IPS-18c (cell line): ENCODE data around the gene ADGRA3.
A peak's percentile ranks its signal among the peaks of the same experiment; 100 is the strongest.

ENCODE experiments used
- H3K4me3 ChIP-seq: 2 replicates; pipeline ENCODE4 v1.7.0; 2013; ENCODE audit warnings: low read depth, mild to moderate bottlenecking, low read length, moderate library complexity; ENCODE audit not compliant: insufficient read depth
- H3K9me3 ChIP-seq: one replicate; pipeline ENCODE4 v1.6.1; 2013; ENCODE audit warnings: mild to moderate bottlenecking, low read length, moderate library complexity; ENCODE audit not compliant: control insufficient read depth, insufficient read depth

ADGRA3 gene

GRCh38 chr4:22515145-22515887 lies 550 bp downstream of the ADGRA3 start:
- peak overlapping the region; percentile 72 for H3K4me3 ChIP-seq
- no peaks in the 10 kb centered on the region for H3K9me3 ChIP-seq

GRCh38 chr4:22514481-22514880 lies 1.4 kb downstream of the ADGRA3 start:
- H3K4me3 ChIP-seq: peak overlapping the region; percentile 72
- no peaks in the 10 kb centered on the region for H3K9me3 ChIP-seq

GRCh38 chr4:22514001-22514400 lies 1.9 kb downstream of the ADGRA3 start:
- H3K4me3 ChIP-seq: peak overlapping the region; percentile 72
- no peaks in the 10 kb centered on the region for H3K9me3 ChIP-seq

DNA sequence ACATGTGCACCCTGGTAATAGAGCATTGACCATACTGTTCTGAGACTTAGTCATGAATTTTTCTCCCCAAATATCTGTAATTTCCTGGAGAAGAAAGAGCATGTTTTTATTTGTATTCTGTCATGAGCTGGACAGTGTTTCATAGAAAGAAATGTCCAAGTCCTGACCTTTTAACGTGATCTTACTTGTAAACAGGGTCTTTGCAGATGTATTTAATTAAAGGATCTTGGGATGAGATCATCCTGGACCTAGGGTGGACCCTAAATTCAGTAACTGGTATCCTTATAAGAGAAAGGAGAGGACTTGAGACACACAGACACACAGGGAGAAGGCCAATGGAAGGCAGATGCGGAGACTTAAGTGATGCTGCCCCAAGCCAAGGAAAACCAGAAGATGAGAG lies 3.6 kb downstream of the ADGRA3 start:
- Histone ChIP-seq H3K4me3 (no peak overlapping the region), H3K9me3 (no peaks in the 10 kb centered on the region)

DNA sequence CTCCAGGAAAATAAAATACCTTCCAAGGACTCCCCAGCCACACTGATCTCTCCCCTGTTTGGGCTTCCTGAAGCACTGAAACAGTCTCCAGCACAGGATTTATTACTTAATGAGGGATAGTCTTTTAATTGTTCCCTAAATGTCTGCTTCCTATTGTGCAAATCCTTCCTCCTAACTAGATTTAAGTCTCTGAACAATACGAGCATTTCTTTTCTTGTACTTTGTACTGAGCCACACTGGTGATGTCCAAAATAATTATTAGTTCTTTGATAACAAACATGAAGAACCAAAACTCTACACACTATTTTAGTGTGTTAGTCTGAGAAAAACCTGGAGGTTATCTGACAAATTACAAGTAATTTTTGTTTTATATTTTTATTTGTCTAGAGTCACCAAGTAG lies 5.1 kb downstream of the ADGRA3 start:
- Histone ChIP-seq H3K4me3 (no peak overlapping the region), H3K9me3 (no peaks in the 10 kb centered on the region)

- Histone ChIP-seq H3K4me3 (no peak overlapping the region), H3K9me3 (no peaks in the 10 kb centered on the region)
These were observed 7.5 kb downstream of the ADGRA3 start for GRCh38 chr4:22508376-22508775.

DNA sequence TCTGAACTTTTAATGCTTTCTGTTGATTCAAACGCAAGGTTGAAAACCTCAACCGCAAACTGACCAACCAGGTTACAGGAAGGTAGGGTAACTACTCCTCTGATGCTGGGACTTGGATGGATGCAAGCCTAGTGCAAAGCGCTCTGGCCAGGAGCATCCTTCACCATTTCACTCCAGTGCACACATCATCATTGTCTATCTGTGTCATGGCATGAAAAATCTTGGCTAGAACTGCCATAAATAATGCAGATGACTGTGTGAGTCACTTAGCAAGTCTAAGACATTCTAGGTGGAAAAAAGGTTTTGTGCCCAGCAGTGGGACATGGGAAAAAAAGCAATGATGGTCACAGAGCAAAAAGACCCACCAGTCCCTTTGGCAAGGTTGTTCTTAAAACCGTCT lies 10.9 kb downstream of the ADGRA3 start:
- no peak overlapping the region for H3K4me3 ChIP-seq
- H3K9me3 ChIP-seq: no peaks in the 10 kb centered on the region

GRCh38 chr4:22504447-22504846 lies 11.4 kb downstream of the ADGRA3 start:
- Histone ChIP-seq H3K9me3 (no peaks in the 10 kb centered on the region), H3K4me3 (no peak overlapping the region)

DNA sequence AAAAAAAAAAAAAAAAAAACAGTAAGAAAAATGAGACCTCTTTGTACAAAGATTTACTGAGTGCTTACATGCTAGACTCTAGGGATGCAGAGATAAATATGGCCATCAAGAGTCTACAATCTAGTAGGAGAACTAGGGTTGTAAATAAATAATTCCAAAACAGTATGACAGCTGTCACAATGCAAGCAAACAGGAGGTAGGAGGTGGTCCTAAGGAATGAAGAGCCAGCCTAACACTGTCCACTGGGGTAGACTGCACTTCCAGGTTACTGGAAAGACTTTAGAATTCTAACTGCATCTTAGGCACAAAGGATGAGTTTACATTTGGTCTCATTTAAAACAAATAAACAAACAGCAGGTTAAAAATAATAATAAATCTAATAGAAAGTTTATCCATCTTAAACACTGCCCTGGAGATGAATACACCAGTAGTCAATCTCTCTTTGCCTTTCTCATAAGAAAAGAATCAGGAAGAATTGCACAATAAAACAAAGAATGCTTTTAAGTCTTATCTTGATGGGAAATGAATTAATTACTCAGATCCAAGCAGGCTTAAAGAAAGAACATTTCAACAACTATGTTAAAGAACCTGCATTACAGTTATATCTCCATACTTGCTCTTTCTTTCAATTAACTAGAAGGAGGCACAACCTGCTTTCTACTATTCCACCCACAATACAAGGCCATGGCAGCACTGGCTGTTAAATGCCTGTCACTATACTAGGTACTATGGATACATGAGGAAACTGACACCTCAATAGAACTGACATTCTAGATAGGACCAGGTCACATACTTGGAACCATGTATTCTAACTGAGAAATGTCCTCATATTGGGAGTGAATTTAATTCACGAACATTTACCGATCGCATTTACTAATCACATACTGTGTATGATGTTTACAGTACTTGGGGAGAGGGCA lies 12.7 kb downstream of the ADGRA3 start:
- no peak overlapping the region for H3K4me3 ChIP-seq
- H3K9me3 ChIP-seq: no peaks in the 10 kb centered on the region

GRCh38 chr4:22501715-22502095 lies 14.2 kb downstream of the ADGRA3 start:
- no peak overlapping the region for H3K4me3 ChIP-seq
- H3K9me3 ChIP-seq: no peaks in the 10 kb centered on the region

- no peak overlapping the region for H3K4me3 ChIP-seq
- no peaks in the 10 kb centered on the region for H3K9me3 ChIP-seq
These were observed 14.8 kb downstream of the ADGRA3 start for GRCh38 chr4:22500831-22501714.

DNA sequence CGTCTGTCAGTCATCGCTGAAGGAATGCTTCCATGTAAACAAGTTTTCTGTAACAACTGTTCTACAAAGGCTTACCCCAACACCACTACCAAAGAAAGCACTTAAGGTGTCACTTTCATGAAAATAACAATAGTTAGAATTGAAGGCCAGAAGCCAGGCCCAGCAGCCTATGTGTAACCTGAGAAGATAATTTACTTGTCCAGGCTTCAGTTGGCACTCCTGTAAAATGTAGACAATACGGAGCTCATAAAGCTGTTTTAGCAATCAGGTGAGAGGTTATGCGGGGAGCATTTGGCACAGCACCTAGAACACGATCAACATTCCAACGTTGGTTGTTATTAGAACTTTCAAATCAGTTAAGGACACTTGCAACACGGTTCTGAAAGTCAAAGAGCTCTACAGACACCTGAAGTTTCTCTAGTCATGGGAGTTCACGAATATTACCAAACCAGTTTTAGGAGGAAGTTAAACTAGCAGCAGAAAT lies 15.7 kb downstream of the ADGRA3 start:
- H3K9me3 ChIP-seq: no peaks in the 10 kb centered on the region
- H3K4me3 ChIP-seq: no peak overlapping the region

GRCh38 chr4:22498866-22499265 lies 17.0 kb downstream of the ADGRA3 start:
- Histone ChIP-seq H3K4me3 (no peak overlapping the region), H3K9me3 (no peaks in the 10 kb centered on the region)

DNA sequence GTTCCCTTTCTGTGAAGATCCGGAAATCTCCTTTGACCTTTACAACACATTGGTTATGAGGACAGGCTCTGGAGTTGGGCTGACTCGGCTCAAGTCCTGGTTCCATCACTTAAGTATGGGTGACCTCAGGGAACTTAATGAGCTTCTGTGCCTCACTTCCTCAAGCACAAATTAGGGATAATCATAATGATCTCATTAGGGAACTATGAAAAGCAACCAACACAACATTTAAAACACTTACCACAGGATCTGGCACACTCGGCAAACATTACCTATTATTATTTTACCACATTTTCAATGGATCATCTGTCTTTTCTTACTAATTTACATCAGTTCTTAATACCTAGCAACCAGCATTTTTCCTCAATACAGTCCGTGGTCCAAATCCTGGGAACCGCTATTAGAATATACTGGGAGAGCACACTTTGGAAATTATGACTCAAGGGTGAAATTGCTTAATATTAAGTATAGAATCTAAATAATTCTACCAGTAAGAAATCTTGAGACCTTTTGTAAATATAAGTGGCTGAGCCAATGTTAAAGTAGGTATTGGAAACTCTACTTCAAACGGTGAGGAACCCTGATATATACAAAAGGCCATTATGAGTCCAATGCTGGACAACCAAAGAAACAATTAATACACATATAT lies 19.6 kb downstream of the ADGRA3 start:
- no peak overlapping the region for H3K4me3 ChIP-seq
- no peaks in the 10 kb centered on the region for H3K9me3 ChIP-seq

GRCh38 chr4:22493523-22493922 lies 22.3 kb downstream of the ADGRA3 start:
- Histone ChIP-seq H3K9me3 (no peaks in the 10 kb centered on the region), H3K4me3 (no peak overlapping the region)

DNA sequence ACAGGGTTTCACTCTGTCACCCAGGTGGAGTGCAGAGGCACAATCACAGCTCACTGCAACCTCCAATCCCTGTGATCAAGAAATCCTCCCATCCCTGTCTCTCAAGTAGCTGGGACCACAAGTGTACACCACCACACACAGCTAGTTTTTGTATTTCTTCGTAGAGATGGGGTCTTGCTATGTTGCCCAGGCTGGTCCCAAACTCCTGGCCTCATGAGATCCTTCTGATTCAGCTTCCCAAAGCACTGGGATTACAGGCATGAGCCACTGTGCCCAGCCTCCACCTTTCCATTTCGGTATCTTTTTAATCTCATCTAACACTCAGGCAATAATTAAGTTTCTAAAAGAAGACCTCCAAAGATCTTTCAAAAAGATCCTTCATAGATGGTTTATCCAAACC lies 22.9 kb downstream of the ADGRA3 start:
- Histone ChIP-seq H3K9me3 (no peaks in the 10 kb centered on the region), H3K4me3 (no peak overlapping the region)

DNA sequence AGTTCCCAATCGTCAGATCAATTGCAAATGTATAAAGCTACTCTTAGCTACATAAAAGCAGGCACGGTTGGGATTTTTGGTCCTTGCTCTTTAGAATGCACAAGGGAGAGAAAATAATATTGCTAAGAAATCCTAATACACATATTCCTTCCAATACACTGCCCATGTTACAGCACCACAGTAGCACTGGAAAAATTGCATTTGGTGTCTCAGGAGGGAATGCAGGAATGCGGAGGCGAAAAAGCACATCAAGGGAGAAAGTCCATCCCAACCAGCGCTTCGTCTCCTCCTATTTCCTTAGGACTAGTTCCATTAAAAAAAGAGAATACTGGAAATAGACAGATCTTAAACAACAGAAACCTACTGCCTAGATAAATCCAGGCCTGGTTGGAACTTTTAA lies 23.9 kb downstream of the ADGRA3 start:
- Histone ChIP-seq H3K9me3 (no peaks in the 10 kb centered on the region), H3K4me3 (no peak overlapping the region)
